Urothelium cell line (cell line): ENCODE measurements around the gene ELF4.
"Not testable (repeated sequence)": the region's sequence is repeated elsewhere in the genome, so short reads cannot be mapped to it uniquely, and the experiment has no call there.

Experiments
- DNase-seq: peaks from one replicate; pipeline ENCODE4 v3.0.0; 2011; ENCODE audit warnings: low spot score, mixed read lengths
- FAIRE-seq: peaks from 2 replicates; lab custom pipeline; 2011; peaks lifted over from hg19 to GRCh38; lab: Jason Lieb, UNC

The ELF4 gene

GRCh38 chrX:130115119-130115885 is 5.0 kb upstream of the ELF4 start:
- DNase-seq, FAIRE-seq: not testable (repeated sequence)

- DNase-seq (no peak), FAIRE-seq (no peak)
Observed at GRCh38 chrX:130114141-130114588, 3.9 kb upstream of the ELF4 start.

- peak; percentile 5 for DNase-seq
- FAIRE-seq: no peak
Observed at GRCh38 chrX:130111220-130112154, 1.2 kb upstream of the ELF4 start.

- FAIRE-seq: no peak
- DNase-seq: peak; percentile 3
Observed at GRCh38 chrX:130109429-130110378, 593 bp downstream of the ELF4 start.

GRCh38 chrX:130108647-130109428 is 1.5 kb downstream of the ELF4 start:
- peak; percentile 25 for DNase-seq
- FAIRE-seq: no peak

GRCh38 chrX:130106071-130106470 is 4.2 kb downstream of the ELF4 start:
- FAIRE-seq (no peak), DNase-seq (no peak)

GRCh38 chrX:130105244-130105643 is 5.1 kb downstream of the ELF4 start:
- DNase-seq (no peak), FAIRE-seq (no peak)

- DNase-seq: no peak
- no peak for FAIRE-seq
Observed at GRCh38 chrX:130103605-130104004, 6.7 kb downstream of the ELF4 start.

GRCh38 chrX:130100180-130100579 is 10.1 kb downstream of the ELF4 start:
- DNase-seq (no peak), FAIRE-seq (no peak)

- FAIRE-seq (no peak), DNase-seq (no peak)
Observed at GRCh38 chrX:130098210-130098552, 12.1 kb downstream of the ELF4 start.

- FAIRE-seq: no peak
Observed at GRCh38 chrX:130097507-130098209, 12.6 kb downstream of the ELF4 start.

GRCh38 chrX:130095249-130096030 is 14.9 kb downstream of the ELF4 start:
- DNase-seq: no peak
- FAIRE-seq: no peak

More at GRCh38 chrX:130097507-130098209, 12.6 kb downstream of the ELF4 start:
- no peak for DNase-seq

- FAIRE-seq (no peak), DNase-seq (no peak)
Observed at GRCh38 chrX:130094696-130095095, 15.6 kb downstream of the ELF4 start.

- FAIRE-seq (no peak), DNase-seq (no peak)
Observed at GRCh38 chrX:130093271-130093670, 17.0 kb downstream of the ELF4 start.

GRCh38 chrX:130091980-130092522 is 18.2 kb downstream of the ELF4 start:
- FAIRE-seq (no peak), DNase-seq (no peak)

- FAIRE-seq: no peak
- no peak for DNase-seq
Observed at GRCh38 chrX:130090364-130090763, 19.9 kb downstream of the ELF4 start.

GRCh38 chrX:130086447-130087206 is 23.7 kb downstream of the ELF4 start:
- DNase-seq (no peak), FAIRE-seq (no peak)
